Transverse colon (tissue), 4 donors: Measurements from ENCODE around the gene LOC101059915.
"Not testable (repeated sequence)": the region's sequence is repeated elsewhere in the genome, so short reads cannot be mapped to it uniquely, and the experiment has no call there.

Source experiments
- POLR2AphosphoS5 ChIP-seq, 3 donors: sonication (generic); formaldehyde crosslinking; IDR thresholded peaks; one replicate each; pipeline ENCODE4 v1.6.1; 2016; ENCODE audit warnings: antibody characterized with exemption in 3 of 3
- TF ChIP-seq, protein P1 (sequence below), 5 experiments: fragments of 200-600 bp in 3 of 5; fragments of 450-650 bp in 2 of 5; sonication (generic) in 3 of 5; IDR thresholded peaks; 1 replicate in 2 of 5; 2 replicates in 3 of 5; pipeline ENCODE4 v1.5.1; 2016 to 2017; ENCODE audit warnings: antibody characterized with exemption in 5 of 5, inconsistent platforms in 3 of 5, mild to moderate bottlenecking in 2 of 5, moderate library complexity in 1 of 5

- not testable (repeated sequence) for TF ChIP-seq POLR2AphosphoS5 (IDR thresholded peaks at IDR 0.05)
- TF ChIP-seq, protein P1, sequence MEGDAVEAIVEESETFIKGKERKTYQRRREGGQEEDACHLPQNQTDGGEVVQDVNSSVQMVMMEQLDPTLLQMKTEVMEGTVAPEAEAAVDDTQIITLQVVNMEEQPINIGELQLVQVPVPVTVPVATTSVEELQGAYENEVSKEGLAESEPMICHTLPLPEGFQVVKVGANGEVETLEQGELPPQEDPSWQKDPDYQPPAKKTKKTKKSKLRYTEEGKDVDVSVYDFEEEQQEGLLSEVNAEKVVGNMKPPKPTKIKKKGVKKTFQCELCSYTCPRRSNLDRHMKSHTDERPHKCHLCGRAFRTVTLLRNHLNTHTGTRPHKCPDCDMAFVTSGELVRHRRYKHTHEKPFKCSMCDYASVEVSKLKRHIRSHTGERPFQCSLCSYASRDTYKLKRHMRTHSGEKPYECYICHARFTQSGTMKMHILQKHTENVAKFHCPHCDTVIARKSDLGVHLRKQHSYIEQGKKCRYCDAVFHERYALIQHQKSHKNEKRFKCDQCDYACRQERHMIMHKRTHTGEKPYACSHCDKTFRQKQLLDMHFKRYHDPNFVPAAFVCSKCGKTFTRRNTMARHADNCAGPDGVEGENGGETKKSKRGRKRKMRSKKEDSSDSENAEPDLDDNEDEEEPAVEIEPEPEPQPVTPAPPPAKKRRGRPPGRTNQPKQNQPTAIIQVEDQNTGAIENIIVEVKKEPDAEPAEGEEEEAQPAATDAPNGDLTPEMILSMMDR (IDR thresholded peaks at IDR 0.05), result not testable (repeated sequence)
These were observed 53.0 kb downstream of the LOC101059915 start for GRCh38 chrX:71720289-71720886.
